HG02970 (cell line): Measurements from ENCODE around the gene PRRG4.
"Not testable (repeated sequence)": the region's sequence is repeated elsewhere in the genome, so short reads cannot be mapped to it uniquely, and the experiment has no call there.

Experiments
- ATAC-seq: cut with Tn5 transposase; IDR thresholded peaks from one replicate; pipeline ENCODE4 v1.9.1; 2021; ENCODE audit warnings: mild to moderate bottlenecking, moderate library complexity, moderate number of reproducible peaks; ENCODE audit not compliant: unreplicated experiment, low FRiP score

PRRG4 gene

GRCh38 chr11:32883421-32883820 is 53.7 kb downstream of the PRRG4 start:
- no peak for ATAC-seq

- no peak for ATAC-seq
These were observed 54.3 kb downstream of the PRRG4 start for GRCh38 chr11:32884023-32884422.

GRCh38 chr11:32884770-32885384 is 55.1 kb downstream of the PRRG4 start:
- no peak for ATAC-seq

GRCh38 chr11:32885556-32885955 is 55.8 kb downstream of the PRRG4 start:
- ATAC-seq: no peak

GRCh38 chr11:32886180-32886579 is 56.5 kb downstream of the PRRG4 start:
- ATAC-seq: no peak

- not testable (repeated sequence) for ATAC-seq
These were observed 58.1 kb downstream of the PRRG4 start for GRCh38 chr11:32887707-32888383.

GRCh38 chr11:32888384-32888710 is 58.6 kb downstream of the PRRG4 start:
- not testable (repeated sequence) for ATAC-seq

GRCh38 chr11:32888805-32889204 is 59.1 kb downstream of the PRRG4 start:
- ATAC-seq: no peak

GRCh38 chr11:32890843-32891656 is 61.3 kb downstream of the PRRG4 start:
- ATAC-seq: no peak

- ATAC-seq: no peak
These were observed 62.1 kb downstream of the PRRG4 start for GRCh38 chr11:32891657-32892354.

- peak; percentile 63 for ATAC-seq
These were observed 62.8 kb downstream of the PRRG4 start, which contains the start of gene QSER1 for GRCh38 chr11:32892355-32893092. Gene QSER1, plus strand, starts transcription at chr11:32892811. Its CDS starts 315 bp downstream, at chr11:32893126.

GRCh38 chr11:32893093-32893342 is 63.3 kb downstream of the PRRG4 start:
- ATAC-seq: no peak

GRCh38 chr11:32893343-32894148 is 63.8 kb downstream of the PRRG4 start:
- peak; percentile 41 for ATAC-seq

- ATAC-seq: no peak
These were observed 64.6 kb downstream of the PRRG4 start for GRCh38 chr11:32894149-32894827.

GRCh38 chr11:32894921-32895320 is 65.2 kb downstream of the PRRG4 start:
- no peak for ATAC-seq

GRCh38 chr11:32895471-32895870 is 65.7 kb downstream of the PRRG4 start:
- ATAC-seq: no peak

GRCh38 chr11:32897103-32897502 is 67.4 kb downstream of the PRRG4 start:
- no peak for ATAC-seq

GRCh38 chr11:32899438-32899837 is 69.7 kb downstream of the PRRG4 start:
- no peak for ATAC-seq

- ATAC-seq: no peak
These were observed 72.5 kb downstream of the PRRG4 start for GRCh38 chr11:32902089-32902665.
